Activated T-cell treated with anti-CD3 and anti-CD28 coated beads, Interleukin-2, amount 50 U/mL, for 4 hours (primary cell): ENCODE results near the gene MYOF. TPM values are rescaled to one million over a fixed set of nuclear protein-coding genes. Genes with fewer than 3 reads are reported as not detected.

ENCODE experiments used
- ATAC-seq, 2 donors: fragments of 200-7000 bp; cut with Tn5 transposase; one replicate each; pipeline ENCODE4 v1.10.0; 2021
- DNase-seq: peaks from one replicate; pipeline ENCODE4 v3.0.0-alpha.2; 2020
- H3K27me3 Mint-ChIP-seq: one replicate; pipeline ENCODE4 v1.8.0; 2021; ENCODE audit warnings: low read depth, mixed read lengths
- H3K36me3 Mint-ChIP-seq: one replicate; pipeline ENCODE4 v1.8.0; 2022; ENCODE audit warnings: mixed read lengths; ENCODE audit not compliant: insufficient read depth
- H3K4me1 Mint-ChIP-seq: one replicate; pipeline ENCODE4 v1.8.0; 2021; ENCODE audit warnings: low read depth, mixed read lengths
- H3K4me3 Mint-ChIP-seq: one replicate; pipeline ENCODE4 v1.8.0; 2021; ENCODE audit warnings: mild to moderate bottlenecking, moderate library complexity, mixed read lengths
- H3K9me3 Mint-ChIP-seq: one replicate; pipeline ENCODE4 v1.8.0; 2021; ENCODE audit warnings: mixed read lengths
- total RNA-seq, 3 donors: library from RNA; stranded (reverse); gene quantifications; one replicate each; pipeline ENCODE4 v1.2.1, GENCODE V29; 2021

Gene MYOF
- total RNA-seq, 3 donors from 2014 or later = 39.2 to 65.4 (median 42.6) TPM

GRCh38 chr10:93494494-93494893 is 12.4 kb upstream of the MYOF start:
- no peak for DNase-seq
- peaks cover 19% of the 10 kb centered on the region for H3K4me1 Mint-ChIP-seq
- H3K27me3 Mint-ChIP-seq = peaks cover 3% of the 10 kb centered on the region
- no peaks in the 10 kb centered on the region for H3K9me3 Mint-ChIP-seq
- H3K4me3 Mint-ChIP-seq = no peak overlapping the region
- no peak for ATAC-seq
- no peaks in the 10 kb centered on the region for H3K36me3 Mint-ChIP-seq

- Mint-ChIP-seq H3K36me3 (no peaks in the 10 kb centered on the region), H3K27me3 (peaks cover 15% of the 10 kb centered on the region), H3K4me3 (no peak overlapping the region), H3K9me3 (no peaks in the 10 kb centered on the region), H3K4me1 (peaks cover 15% of the 10 kb centered on the region)
- ATAC-seq (no peak), DNase-seq (no peak)
Measured at GRCh38 chr10:93493162-93493561, 11.0 kb upstream of the MYOF start.

- peaks cover 17% of the 10 kb centered on the region for H3K27me3 Mint-ChIP-seq
Measured at GRCh38 chr10:93491602-93492121, 9.5 kb upstream of the MYOF start.

GRCh38 chr10:93488956-93489528 is 6.9 kb upstream of the MYOF start:
- H3K9me3 Mint-ChIP-seq = no peaks in the 10 kb centered on the region
- ATAC-seq (no peak), DNase-seq (no peak)
- H3K27me3 Mint-ChIP-seq = peaks cover 26% of the 10 kb centered on the region
- H3K36me3 Mint-ChIP-seq = no peaks in the 10 kb centered on the region
- H3K4me1 Mint-ChIP-seq = no peaks in the 10 kb centered on the region
- no peak overlapping the region for H3K4me3 Mint-ChIP-seq

More at GRCh38 chr10:93491602-93492121, 9.5 kb upstream of the MYOF start:
- no peak overlapping the region for H3K4me3 Mint-ChIP-seq
- H3K36me3 Mint-ChIP-seq = no peaks in the 10 kb centered on the region
- H3K9me3 Mint-ChIP-seq = no peaks in the 10 kb centered on the region
- ATAC-seq (no peak), DNase-seq (no peak)
- peaks cover 4% of the 10 kb centered on the region for H3K4me1 Mint-ChIP-seq

GRCh38 chr10:93485690-93486089 is 3.6 kb upstream of the MYOF start:
- DNase-seq (no peak), ATAC-seq (no peak)
- Mint-ChIP-seq H3K4me1 (peaks cover 15% of the 10 kb centered on the region), H3K9me3 (no peaks in the 10 kb centered on the region), H3K4me3 (no peak overlapping the region), H3K27me3 (peaks cover 37% of the 10 kb centered on the region), H3K36me3 (no peaks in the 10 kb centered on the region)

GRCh38 chr10:93481637-93482144 is 443 bp downstream of the MYOF start:
- Mint-ChIP-seq H3K36me3 (no peaks in the 10 kb centered on the region), H3K4me3 (peak overlapping the region; percentile 88), H3K4me1 (peaks cover 16% of the 10 kb centered on the region), H3K9me3 (no peaks in the 10 kb centered on the region), H3K27me3 (peaks cover 22% of the 10 kb centered on the region)
- ATAC-seq = no peak
- DNase-seq = no peak

GRCh38 chr10:93478873-93479272 is 3.3 kb downstream of the MYOF start:
- H3K27me3 Mint-ChIP-seq = peaks cover 13% of the 10 kb centered on the region
- no peaks in the 10 kb centered on the region for H3K9me3 Mint-ChIP-seq
- H3K36me3 Mint-ChIP-seq = no peaks in the 10 kb centered on the region
- DNase-seq = no peak
- no peak overlapping the region for H3K4me3 Mint-ChIP-seq
- peaks cover 16% of the 10 kb centered on the region for H3K4me1 Mint-ChIP-seq
- ATAC-seq = no peak

GRCh38 chr10:93476756-93477155 is 5.4 kb downstream of the MYOF start:
- H3K4me1 Mint-ChIP-seq = peaks cover 9% of the 10 kb centered on the region

GRCh38 chr10:93475871-93476270 is 6.3 kb downstream of the MYOF start:
- Mint-ChIP-seq H3K4me3 (no peak overlapping the region), H3K4me1 (peaks cover 6% of the 10 kb centered on the region), H3K27me3 (peaks cover 4% of the 10 kb centered on the region), H3K36me3 (no peaks in the 10 kb centered on the region), H3K9me3 (no peaks in the 10 kb centered on the region)
- no peak for ATAC-seq
- no peak for DNase-seq

More at GRCh38 chr10:93476756-93477155, 5.4 kb downstream of the MYOF start:
- Mint-ChIP-seq H3K36me3 (no peaks in the 10 kb centered on the region), H3K4me3 (no peak overlapping the region), H3K9me3 (no peaks in the 10 kb centered on the region), H3K27me3 (peaks cover 12% of the 10 kb centered on the region)
- ATAC-seq = no peak
- DNase-seq = no peak

GRCh38 chr10:93475227-93475626 is 6.9 kb downstream of the MYOF start:
- no peaks in the 10 kb centered on the region for H3K36me3 Mint-ChIP-seq
- DNase-seq = no peak
- H3K4me1 Mint-ChIP-seq = peaks cover 8% of the 10 kb centered on the region
- no peak for ATAC-seq
- H3K4me3 Mint-ChIP-seq = no peak overlapping the region
- peaks cover 4% of the 10 kb centered on the region for H3K27me3 Mint-ChIP-seq
- H3K9me3 Mint-ChIP-seq = no peaks in the 10 kb centered on the region

- ATAC-seq (no peak), DNase-seq (no peak)
- no peak overlapping the region for H3K4me3 Mint-ChIP-seq
- H3K27me3 Mint-ChIP-seq = peaks cover 4% of the 10 kb centered on the region
- no peaks in the 10 kb centered on the region for H3K9me3 Mint-ChIP-seq
- H3K36me3 Mint-ChIP-seq = no peaks in the 10 kb centered on the region
- peaks cover 6% of the 10 kb centered on the region for H3K4me1 Mint-ChIP-seq
Measured at GRCh38 chr10:93473804-93474472, 8.2 kb downstream of the MYOF start.

- DNase-seq = no peak
- H3K9me3 Mint-ChIP-seq = no peaks in the 10 kb centered on the region
- no peaks in the 10 kb centered on the region for H3K36me3 Mint-ChIP-seq
- no peak overlapping the region for H3K4me3 Mint-ChIP-seq
- no peak for ATAC-seq
- H3K4me1 Mint-ChIP-seq = peaks cover 10% of the 10 kb centered on the region
- H3K27me3 Mint-ChIP-seq = peaks cover 4% of the 10 kb centered on the region
Measured at GRCh38 chr10:93473161-93473560, 9.0 kb downstream of the MYOF start.

GRCh38 chr10:93471110-93471651 is 11.0 kb downstream of the MYOF start:
- H3K27me3 Mint-ChIP-seq = no peaks in the 10 kb centered on the region
- no peak overlapping the region for H3K4me3 Mint-ChIP-seq
- DNase-seq = no peak
- no peaks in the 10 kb centered on the region for H3K9me3 Mint-ChIP-seq
- peak; percentile 84 to 89 for ATAC-seq
- no peaks in the 10 kb centered on the region for H3K36me3 Mint-ChIP-seq
- H3K4me1 Mint-ChIP-seq = peaks cover 11% of the 10 kb centered on the region

- H3K27me3 Mint-ChIP-seq = no peaks in the 10 kb centered on the region
- no peaks in the 10 kb centered on the region for H3K9me3 Mint-ChIP-seq
- no peak overlapping the region for H3K4me3 Mint-ChIP-seq
- ATAC-seq (no peak), DNase-seq (no peak)
- H3K36me3 Mint-ChIP-seq = no peaks in the 10 kb centered on the region
- peaks cover 15% of the 10 kb centered on the region for H3K4me1 Mint-ChIP-seq
Measured at GRCh38 chr10:93469454-93469853, 12.7 kb downstream of the MYOF start.
